Measurements from ENCODE around the gene CLOCK.

Gene CLOCK

GRCh38 chr4:55378617-55379467 is 167.9 kb downstream of the CLOCK start:
- no peak for DNase-seq
